Adipocyte (in vitro differentiated cells): ENCODE measurements around the gene PIGS.

Experiments used
- DNase-seq: peaks from one replicate; pipeline ENCODE4 v3.0.0-alpha.2; 2015; ENCODE audit warnings: low read depth
- H3K27me3 ChIP-seq: replicated peaks from 2 replicates; pipeline ENCODE4 v1.7.0; 2013; ENCODE audit warnings: mild to moderate bottlenecking, low read length, moderate library complexity; ENCODE audit not compliant: control insufficient read depth, insufficient read depth
- H3K36me3 ChIP-seq: 2 replicates; pipeline ENCODE4 v1.7.0; 2013; ENCODE audit warnings: low read length, mild to moderate bottlenecking, moderate library complexity; ENCODE audit not compliant: control insufficient read depth, insufficient read depth, severe bottlenecking
- H3K4me1 ChIP-seq: 2 replicates; pipeline ENCODE4 v1.7.0; 2013; ENCODE audit warnings: mild to moderate bottlenecking, low read length, moderate library complexity; ENCODE audit not compliant: control insufficient read depth, insufficient read depth
- H3K4me3 ChIP-seq: 2 replicates; pipeline ENCODE4 v1.7.0; 2013; ENCODE audit warnings: mild to moderate bottlenecking, low read length, moderate library complexity
- H3K9ac ChIP-seq: 2 replicates; pipeline ENCODE4 v1.7.0; 2013; ENCODE audit warnings: mild to moderate bottlenecking, low read length, moderate library complexity
- H3K9me3 ChIP-seq: 2 replicates; pipeline ENCODE4 v1.7.0; 2013; ENCODE audit warnings: mild to moderate bottlenecking, low read length, moderate library complexity; ENCODE audit not compliant: control insufficient read depth

Gene PIGS

DNA sequence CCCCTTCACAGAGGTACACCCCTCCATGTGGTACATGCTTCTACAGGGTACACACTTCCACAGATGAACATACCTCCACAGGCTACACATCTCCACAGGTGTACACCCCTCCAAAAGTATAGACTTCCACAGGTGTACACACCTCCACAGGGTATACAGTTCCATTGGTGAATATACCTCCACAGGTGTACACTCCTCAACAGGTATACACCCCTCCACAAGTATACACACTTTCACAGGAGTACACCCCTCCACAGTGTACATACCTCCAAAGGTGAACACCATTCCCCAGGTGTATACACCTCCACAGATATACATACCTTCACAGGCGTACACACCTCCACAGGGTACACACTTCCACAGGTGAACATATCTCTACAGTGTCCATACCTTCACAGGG lies 55.8 kb downstream of the PIGS start:
- DNase-seq = no peak

DNA sequence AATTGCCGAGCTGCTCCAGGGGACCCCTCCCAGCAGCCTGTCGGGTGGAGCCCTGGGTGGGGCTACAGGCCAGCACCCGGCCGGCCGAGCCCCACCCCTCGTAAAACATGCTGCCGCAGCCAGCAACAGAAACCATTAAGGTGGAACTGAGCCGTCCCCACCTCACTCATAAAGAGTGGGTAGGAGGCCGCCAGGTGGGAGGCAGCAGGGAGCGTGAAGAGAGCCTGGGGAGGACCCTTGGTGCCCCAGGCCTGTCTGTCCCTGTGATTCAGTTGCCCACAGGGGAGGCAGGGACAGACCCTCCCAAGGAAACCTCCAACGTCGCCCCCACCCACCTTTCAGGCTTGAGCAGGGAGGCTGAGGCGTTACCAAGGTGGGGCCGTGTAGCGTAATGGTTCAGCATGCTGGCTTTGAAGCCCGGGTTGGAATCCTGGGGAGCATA lies 56.7 kb downstream of the PIGS start:
- no peak overlapping the region for H3K4me3 ChIP-seq
- no peaks in the 10 kb centered on the region for H3K36me3 ChIP-seq
- no peak for DNase-seq
- H3K9ac ChIP-seq = no peak overlapping the region
- no peaks in the 10 kb centered on the region for H3K4me1 ChIP-seq
- H3K27me3 ChIP-seq = peaks cover 54% of the 10 kb centered on the region
- H3K9me3 ChIP-seq = no peaks in the 10 kb centered on the region

More for the DNA sequence above, 55.8 kb downstream of the PIGS start:
- Histone ChIP-seq H3K36me3 (no peaks in the 10 kb centered on the region), H3K4me1 (no peaks in the 10 kb centered on the region), H3K4me3 (no peak overlapping the region), H3K9ac (no peak overlapping the region), H3K27me3 (peaks cover 53% of the 10 kb centered on the region), H3K9me3 (no peaks in the 10 kb centered on the region)

DNA sequence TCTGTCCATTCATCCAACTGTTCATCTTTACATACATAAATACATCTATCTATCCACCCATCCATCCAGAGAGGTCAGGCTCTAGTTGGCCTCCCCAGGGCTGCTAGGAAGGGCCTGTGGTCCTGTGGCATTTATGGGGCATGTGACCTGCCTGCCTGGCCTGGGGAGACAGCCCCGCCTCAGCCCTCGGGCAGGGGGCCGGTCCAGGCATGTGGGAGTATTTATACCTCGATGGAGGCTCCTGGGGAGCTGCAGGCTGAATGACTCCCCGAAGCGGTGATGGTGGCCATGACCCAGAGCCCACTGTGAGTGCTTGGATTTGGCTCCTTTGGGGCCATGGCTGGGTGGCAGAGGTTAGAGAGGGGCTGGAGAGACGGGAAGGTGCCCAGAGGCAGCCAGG lies 57.8 kb downstream of the PIGS start:
- H3K9me3 ChIP-seq = no peaks in the 10 kb centered on the region
- DNase-seq = no peak
- peaks cover 57% of the 10 kb centered on the region for H3K27me3 ChIP-seq
- no peaks in the 10 kb centered on the region for H3K4me1 ChIP-seq
- H3K4me3 ChIP-seq = no peak overlapping the region
- H3K36me3 ChIP-seq = no peaks in the 10 kb centered on the region
- H3K9ac ChIP-seq = no peak overlapping the region

DNA sequence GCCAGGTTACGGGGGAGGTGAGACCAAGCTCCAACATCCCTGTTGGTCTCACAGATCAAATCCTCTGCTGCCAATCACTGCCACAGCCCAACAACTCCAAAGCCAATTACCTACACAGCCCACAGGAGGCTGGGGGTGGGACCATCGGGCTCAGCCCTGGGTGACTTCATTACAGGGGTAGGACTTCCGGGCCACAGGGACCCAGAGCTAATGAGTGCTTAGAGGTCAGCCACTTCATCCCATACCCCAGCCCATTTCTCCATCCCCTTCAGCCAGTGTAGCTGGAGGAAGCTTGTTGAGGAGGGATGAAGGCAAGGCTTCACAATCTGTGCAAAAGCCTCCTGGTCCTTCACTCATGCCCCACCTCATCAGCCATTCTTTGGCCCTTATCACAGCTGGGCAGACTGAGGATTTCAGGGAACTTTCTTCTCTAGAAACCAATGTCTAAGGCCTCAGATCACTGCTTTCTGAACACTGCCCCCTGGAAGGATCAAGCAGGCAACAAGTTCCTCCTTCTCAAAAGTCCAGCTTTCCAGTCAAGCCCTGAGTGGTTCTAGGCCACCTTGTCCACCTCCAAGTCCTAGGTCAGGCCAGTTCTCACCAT lies 59.4 kb downstream of the PIGS start:
- Histone ChIP-seq H3K27me3 (peaks cover 72% of the 10 kb centered on the region), H3K4me1 (peaks cover 3% of the 10 kb centered on the region), H3K9ac (no peak overlapping the region), H3K9me3 (no peaks in the 10 kb centered on the region), H3K4me3 (no peak overlapping the region), H3K36me3 (no peaks in the 10 kb centered on the region)
- no peak for DNase-seq

DNA sequence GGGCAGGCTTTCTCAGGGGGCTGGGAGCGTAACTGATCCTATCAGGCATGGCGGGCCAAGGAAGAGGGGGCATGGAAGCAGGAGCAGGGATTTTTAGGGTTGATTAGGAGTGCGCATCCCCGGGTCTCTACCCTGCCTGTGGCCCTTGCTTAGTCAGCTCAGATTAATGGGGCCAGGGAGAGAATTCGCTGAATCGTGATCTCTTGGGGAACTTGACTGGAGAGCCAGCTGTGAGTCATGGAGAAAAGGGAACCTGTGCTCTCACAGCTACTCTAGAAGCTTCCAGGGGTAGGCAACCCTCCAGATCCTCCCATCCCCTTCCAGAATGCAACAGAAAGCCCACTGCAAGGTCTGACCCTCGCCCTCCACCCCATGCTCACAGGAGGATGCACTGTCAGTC lies 61.5 kb downstream of the PIGS start:
- Histone ChIP-seq H3K9ac (no peak overlapping the region), H3K27me3 (peaks cover 78% of the 10 kb centered on the region), H3K4me3 (no peak overlapping the region), H3K36me3 (no peaks in the 10 kb centered on the region), H3K9me3 (no peaks in the 10 kb centered on the region), H3K4me1 (peaks cover 3% of the 10 kb centered on the region)
- no peak for DNase-seq

DNA sequence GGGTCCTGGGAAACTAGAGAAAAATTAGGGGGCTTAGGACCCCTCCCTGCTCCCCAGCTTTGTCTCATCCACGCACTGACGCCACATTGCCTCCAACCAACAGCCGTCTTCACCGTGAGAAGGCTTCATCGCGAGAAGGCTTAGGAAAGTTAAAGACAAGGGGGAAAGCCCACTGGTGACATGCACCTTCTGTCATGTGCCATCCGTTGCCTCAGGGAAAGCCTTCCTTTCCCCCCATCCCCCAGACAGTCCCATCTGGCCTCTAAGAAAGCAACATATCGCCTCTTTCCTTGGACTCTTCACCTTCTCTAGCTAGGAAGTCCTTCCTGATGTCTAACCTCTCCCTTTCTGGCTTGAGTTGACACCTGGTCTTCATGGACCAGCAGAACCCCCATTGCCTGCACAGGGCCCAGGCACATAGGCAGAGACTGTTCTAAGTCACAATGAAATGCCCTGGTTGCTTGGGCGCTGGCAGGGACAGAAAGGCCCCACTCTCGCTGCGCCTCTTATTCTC lies 63.1 kb downstream of the PIGS start:
- no peak for DNase-seq
- Histone ChIP-seq H3K4me1 (peaks cover 3% of the 10 kb centered on the region), H3K4me3 (no peak overlapping the region), H3K9ac (no peak overlapping the region), H3K9me3 (no peaks in the 10 kb centered on the region), H3K36me3 (no peaks in the 10 kb centered on the region), H3K27me3 (peaks cover 75% of the 10 kb centered on the region)

DNA sequence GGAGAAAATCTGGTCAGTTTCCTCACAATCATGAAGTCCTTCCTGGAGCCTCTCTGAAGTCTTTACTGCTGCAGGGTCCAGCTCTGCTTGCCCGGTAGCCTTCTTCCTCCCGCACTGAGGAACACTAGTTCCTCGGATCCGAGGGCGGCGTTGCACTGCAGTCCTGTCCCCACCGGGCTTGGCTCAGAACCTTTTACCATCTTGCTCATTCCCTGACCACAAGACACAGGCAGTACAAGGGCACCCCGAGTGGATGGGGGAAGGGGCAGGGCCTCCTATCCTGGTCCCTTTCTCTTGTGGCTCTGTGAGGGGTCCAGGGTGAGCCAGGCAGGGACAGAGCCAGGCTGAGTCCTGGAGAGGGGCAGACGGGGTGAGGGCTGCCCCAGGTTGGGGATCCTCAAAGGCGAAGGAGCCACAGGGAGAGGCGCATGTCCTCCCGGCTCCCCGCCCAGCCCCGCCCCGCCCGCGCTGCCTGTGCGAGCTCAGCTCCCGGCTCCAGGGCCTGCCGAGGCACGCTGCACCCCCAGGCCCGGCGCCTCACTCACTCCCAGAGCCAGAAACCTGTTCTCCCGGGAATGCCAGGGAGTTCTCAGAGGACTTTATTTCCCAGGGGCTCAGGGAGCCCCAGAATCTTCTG lies 63.6 kb downstream of the PIGS start:
- peaks cover 71% of the 10 kb centered on the region for H3K27me3 ChIP-seq
- no peaks in the 10 kb centered on the region for H3K36me3 ChIP-seq

DNA sequence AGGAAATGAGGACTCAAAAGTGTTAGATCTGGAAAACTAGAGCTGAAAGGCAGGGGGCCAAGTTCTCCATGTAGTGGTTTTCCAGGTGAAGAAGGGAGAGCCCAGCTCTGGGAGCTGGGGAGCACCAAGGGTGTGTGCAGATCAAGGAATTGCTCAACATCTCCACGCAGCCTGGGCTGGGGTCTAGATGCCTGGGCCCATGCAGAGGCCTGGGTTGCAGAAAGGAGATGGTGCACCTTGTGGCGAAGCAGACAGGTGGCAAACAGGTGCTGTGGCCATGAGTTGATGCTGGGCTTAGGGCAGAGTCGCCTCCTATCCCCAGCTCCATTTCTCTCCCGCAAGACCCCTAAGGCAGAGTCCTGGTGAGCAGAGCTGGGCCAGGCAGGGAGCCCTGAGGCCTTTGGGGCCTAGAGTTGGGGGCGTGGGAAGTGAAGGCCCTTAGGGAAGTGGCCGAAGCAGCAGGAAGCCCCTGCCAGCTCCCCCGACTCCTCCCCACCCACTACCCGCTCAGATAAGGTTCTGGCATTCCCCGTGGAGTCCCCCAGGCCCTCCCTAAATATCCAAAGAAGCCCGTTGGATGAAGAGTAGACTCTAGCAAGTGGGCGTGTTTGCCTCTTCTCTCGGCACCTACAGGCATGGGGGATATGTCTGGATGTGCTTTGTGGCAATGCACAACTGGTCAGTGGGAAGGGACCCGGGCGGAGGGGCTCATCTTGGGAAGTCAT lies 64.4 kb downstream of the PIGS start:
- Histone ChIP-seq H3K36me3 (no peaks in the 10 kb centered on the region), H3K9ac (no peak overlapping the region), H3K4me1 (peaks cover 3% of the 10 kb centered on the region), H3K9me3 (no peaks in the 10 kb centered on the region), H3K27me3 (peaks cover 63% of the 10 kb centered on the region), H3K4me3 (no peak overlapping the region)
- DNase-seq = no peak

More for the DNA sequence above, 63.6 kb downstream of the PIGS start:
- H3K9ac ChIP-seq = no peak overlapping the region
- DNase-seq = peak; percentile 24
- H3K4me3 ChIP-seq = no peak overlapping the region
- peaks cover 3% of the 10 kb centered on the region for H3K4me1 ChIP-seq
- H3K9me3 ChIP-seq = no peaks in the 10 kb centered on the region

DNA sequence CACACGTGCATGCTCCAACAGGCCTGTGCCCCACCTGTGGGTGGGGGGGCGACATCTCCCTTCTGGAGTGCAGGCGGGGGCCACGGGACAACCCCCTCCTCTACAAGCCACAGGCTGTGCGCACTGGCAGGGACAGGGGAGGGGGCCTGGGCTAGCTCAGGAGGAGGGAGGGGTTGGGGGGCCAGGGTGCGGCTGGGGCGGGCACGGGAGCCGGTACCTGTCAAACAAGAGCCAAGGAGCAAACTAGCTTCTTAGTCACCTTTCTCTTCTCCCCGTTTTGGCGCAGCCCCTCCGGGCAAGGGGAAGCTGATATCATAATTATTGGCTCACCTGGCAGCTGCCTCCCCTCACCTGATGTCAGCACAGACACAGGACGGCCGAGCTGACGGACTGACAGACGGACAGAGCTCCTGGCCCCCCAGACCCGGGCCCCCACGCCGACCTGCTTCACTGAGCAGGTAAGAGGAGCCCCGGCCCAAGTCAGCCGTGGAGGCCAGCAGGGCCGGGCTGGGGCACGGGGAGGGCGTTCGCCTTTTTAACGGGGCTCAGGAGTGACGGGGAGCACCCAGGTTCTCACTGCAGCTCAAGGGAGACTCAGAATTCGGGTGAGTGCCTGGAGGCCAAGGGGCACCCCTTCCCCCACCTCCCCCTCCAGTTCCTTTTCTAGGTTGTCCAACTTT lies 65.2 kb downstream of the PIGS start, which contains the start of gene FOXN1:
Gene FOXN1, plus strand, starts transcription at position 363 of the 680 bp plus-strand sequence. CDS start 17,622 bp downstream, outside the sequence.
- Histone ChIP-seq H3K9me3 (no peaks in the 10 kb centered on the region), H3K4me3 (no peak within 1 kb of the TSS), H3K4me1 (peaks cover 3% of the 10 kb centered on the region), H3K27me3 (peaks cover 57% of the 10 kb centered on the region), H3K36me3 (no peaks in the 10 kb centered on the region), H3K9ac (no peak within 1 kb of the TSS)
- no peak for DNase-seq

DNA sequence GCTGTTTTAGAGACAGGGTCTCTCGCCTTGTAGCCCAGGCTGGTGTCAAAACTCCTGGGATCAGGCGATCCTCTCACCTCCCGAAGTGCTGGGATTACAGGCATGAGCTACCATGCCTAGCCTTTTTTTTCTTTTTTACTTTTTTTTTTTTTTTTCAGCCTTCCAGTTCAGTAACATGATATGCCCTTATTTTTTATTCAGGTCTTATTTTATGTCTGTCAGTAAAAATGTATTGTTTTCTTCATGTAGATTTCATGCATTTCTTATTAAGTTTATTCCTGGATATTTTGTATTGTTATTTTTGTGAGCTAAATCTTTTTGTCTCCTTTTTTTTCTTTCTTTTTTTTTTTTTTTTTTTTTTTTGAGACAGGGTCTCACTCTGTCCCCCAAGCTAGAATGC lies 67.9 kb downstream of the PIGS start:
- H3K4me3 ChIP-seq = no peak overlapping the region
- no peaks in the 10 kb centered on the region for H3K9me3 ChIP-seq
- no peak overlapping the region for H3K9ac ChIP-seq
- no peaks in the 10 kb centered on the region for H3K36me3 ChIP-seq
- DNase-seq = no peak
- peaks cover 3% of the 10 kb centered on the region for H3K4me1 ChIP-seq
- H3K27me3 ChIP-seq = peaks cover 55% of the 10 kb centered on the region
